ENCODE measurements around the gene LAP3. TPM values are rescaled to one million over a fixed set of nuclear protein-coding genes. Genes with fewer than 3 reads are reported as not detected.
"Not testable (repeated sequence)": the region's sequence is repeated elsewhere in the genome, so short reads cannot be mapped to it uniquely, and the experiment has no call there.

LAP3 gene
- total and polyA plus RNA-seq, 4 donors: 57.5 to 178 (median 110) TPM

GRCh38 chr4:17574206-17574605, 2.8 kb upstream of the LAP3 start:
- Histone ChIP-seq H3K9ac (ENCODE audit: low read depth in 1 of 2, low read length in 2 of 2) (no peak overlapping the region), H3K27ac (ENCODE audit: low read depth in 1 of 2, low read length in 2 of 2) (no peak overlapping the region), H3K4me1 (ENCODE audit: control insufficient read depth in 4 of 4, insufficient read depth in 4 of 4, low read length in 3 of 4) (peaks cover 0 to 21% (median 11%) of the 10 kb centered on the region in 4 donors), H3K9me3 (ENCODE audit: control insufficient read depth in 4 of 4, low read length in 3 of 4) (no peaks in the 10 kb centered on the region), H3K36me3 (ENCODE audit: control insufficient read depth in 4 of 4, insufficient read depth in 3 of 4, low read depth in 1 of 4, low read length in 3 of 4) (no peaks in the 10 kb centered on the region), H3K27me3 (ENCODE audit: control insufficient read depth in 4 of 4, insufficient read depth in 4 of 4, low read length in 3 of 4) (no peaks in the 10 kb centered on the region), H3K4me3 (ENCODE audit: low read depth in 1 of 3, low read length in 3 of 3) (no peak overlapping the region)
- DNase-seq (ENCODE audit: low spot score): no peak
- WGBS: 95% methylated on average over 4 of the region's 4 CpGs
- TF ChIP-seq, protein P1, sequence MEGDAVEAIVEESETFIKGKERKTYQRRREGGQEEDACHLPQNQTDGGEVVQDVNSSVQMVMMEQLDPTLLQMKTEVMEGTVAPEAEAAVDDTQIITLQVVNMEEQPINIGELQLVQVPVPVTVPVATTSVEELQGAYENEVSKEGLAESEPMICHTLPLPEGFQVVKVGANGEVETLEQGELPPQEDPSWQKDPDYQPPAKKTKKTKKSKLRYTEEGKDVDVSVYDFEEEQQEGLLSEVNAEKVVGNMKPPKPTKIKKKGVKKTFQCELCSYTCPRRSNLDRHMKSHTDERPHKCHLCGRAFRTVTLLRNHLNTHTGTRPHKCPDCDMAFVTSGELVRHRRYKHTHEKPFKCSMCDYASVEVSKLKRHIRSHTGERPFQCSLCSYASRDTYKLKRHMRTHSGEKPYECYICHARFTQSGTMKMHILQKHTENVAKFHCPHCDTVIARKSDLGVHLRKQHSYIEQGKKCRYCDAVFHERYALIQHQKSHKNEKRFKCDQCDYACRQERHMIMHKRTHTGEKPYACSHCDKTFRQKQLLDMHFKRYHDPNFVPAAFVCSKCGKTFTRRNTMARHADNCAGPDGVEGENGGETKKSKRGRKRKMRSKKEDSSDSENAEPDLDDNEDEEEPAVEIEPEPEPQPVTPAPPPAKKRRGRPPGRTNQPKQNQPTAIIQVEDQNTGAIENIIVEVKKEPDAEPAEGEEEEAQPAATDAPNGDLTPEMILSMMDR (IDR thresholded peaks at IDR 0.05; ENCODE audit: low read depth, low read length, missing input control): no peak
- no peak for TF ChIP-seq REST (IDR thresholded peaks at IDR 0.05)
- TF ChIP-seq JUND (IDR thresholded peaks at IDR 0.05): no peak
- TF ChIP-seq FOXA1 (IDR thresholded peaks at IDR 0.05): no peak
- TF ChIP-seq RAD21 (IDR thresholded peaks at IDR 0.05): no peak
- TF ChIP-seq NR2F2 (IDR thresholded peaks at IDR 0.05): no peak
- TF ChIP-seq YY1 (IDR thresholded peaks at IDR 0.05): no peak
- TF ChIP-seq, protein P2, sequence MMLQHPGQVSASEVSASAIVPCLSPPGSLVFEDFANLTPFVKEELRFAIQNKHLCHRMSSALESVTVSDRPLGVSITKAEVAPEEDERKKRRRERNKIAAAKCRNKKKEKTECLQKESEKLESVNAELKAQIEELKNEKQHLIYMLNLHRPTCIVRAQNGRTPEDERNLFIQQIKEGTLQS (IDR thresholded peaks at IDR 0.05): no peak
- TF ChIP-seq, protein P3, sequence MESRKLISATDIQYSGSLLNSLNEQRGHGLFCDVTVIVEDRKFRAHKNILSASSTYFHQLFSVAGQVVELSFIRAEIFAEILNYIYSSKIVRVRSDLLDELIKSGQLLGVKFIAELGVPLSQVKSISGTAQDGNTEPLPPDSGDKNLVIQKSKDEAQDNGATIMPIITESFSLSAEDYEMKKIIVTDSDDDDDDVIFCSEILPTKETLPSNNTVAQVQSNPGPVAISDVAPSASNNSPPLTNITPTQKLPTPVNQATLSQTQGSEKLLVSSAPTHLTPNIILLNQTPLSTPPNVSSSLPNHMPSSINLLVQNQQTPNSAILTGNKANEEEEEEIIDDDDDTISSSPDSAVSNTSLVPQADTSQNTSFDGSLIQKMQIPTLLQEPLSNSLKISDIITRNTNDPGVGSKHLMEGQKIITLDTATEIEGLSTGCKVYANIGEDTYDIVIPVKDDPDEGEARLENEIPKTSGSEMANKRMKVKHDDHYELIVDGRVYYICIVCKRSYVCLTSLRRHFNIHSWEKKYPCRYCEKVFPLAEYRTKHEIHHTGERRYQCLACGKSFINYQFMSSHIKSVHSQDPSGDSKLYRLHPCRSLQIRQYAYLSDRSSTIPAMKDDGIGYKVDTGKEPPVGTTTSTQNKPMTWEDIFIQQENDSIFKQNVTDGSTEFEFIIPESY (IDR thresholded peaks at IDR 0.05): no peak
- TF ChIP-seq, protein P4, sequence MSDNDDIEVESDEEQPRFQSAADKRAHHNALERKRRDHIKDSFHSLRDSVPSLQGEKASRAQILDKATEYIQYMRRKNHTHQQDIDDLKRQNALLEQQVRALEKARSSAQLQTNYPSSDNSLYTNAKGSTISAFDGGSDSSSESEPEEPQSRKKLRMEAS (IDR thresholded peaks at IDR 0.05): no peak
- no peak for TF ChIP-seq FOXA2 (IDR thresholded peaks at IDR 0.05)
- no peak for TF ChIP-seq TAF1 (conservative IDR thresholded peaks at IDR 0.05)
- no peak for TF ChIP-seq HNF4G (IDR thresholded peaks at IDR 0.05)
- no peak for TF ChIP-seq HNF4A (conservative IDR thresholded peaks at IDR 0.05)
- no peak for TF ChIP-seq GABPA (IDR thresholded peaks at IDR 0.05 in 1 of 2, conservative IDR thresholded peaks at IDR 0.05 in 1 of 2)
- TF ChIP-seq RXRA (IDR thresholded peaks at IDR 0.05): no peak

DNA sequence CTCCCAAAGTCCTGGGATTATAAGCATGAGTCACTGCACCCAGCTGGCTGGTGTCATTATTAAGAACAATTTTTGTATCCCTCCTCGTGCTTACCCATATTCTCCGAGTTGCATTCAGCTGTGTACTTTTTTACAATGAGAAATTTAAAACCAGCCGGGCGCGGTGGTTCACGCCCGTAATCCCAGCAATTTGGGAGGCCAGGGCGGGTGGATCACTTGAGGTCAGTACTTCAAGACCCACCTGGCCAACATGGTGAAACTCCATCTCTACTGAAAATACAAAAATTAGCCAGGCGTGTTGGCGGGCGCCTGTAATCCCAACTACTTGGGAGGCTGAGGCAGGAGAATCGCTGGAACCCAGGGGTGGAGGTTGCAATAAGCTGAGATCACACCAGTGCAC, 1.8 kb upstream of the LAP3 start:
- H3K9me3 ChIP-seq (ENCODE audit: control insufficient read depth in 4 of 4, low read length in 3 of 4); H3K27me3 ChIP-seq (ENCODE audit: control insufficient read depth in 4 of 4, insufficient read depth in 4 of 4, low read length in 3 of 4); H3K4me3 ChIP-seq (ENCODE audit: low read depth in 1 of 3, low read length in 3 of 3); H3K36me3 ChIP-seq (ENCODE audit: control insufficient read depth in 4 of 4, insufficient read depth in 3 of 4, low read depth in 1 of 4, low read length in 3 of 4); H3K27ac ChIP-seq (ENCODE audit: low read depth in 1 of 2, low read length in 2 of 2); H3K9ac ChIP-seq (ENCODE audit: low read depth in 1 of 2, low read length in 2 of 2); DNase-seq (ENCODE audit: low spot score): not testable (repeated sequence)
- 95% methylated on average over 12 of the region's 12 CpGs for WGBS
- peaks cover 2 to 30% (median 18%) of the 10 kb centered on the region in 4 donors for H3K4me1 ChIP-seq (ENCODE audit: control insufficient read depth in 4 of 4, insufficient read depth in 4 of 4, low read length in 3 of 4)
